ENCODE measurements around the gene BRD3.

DNA sequence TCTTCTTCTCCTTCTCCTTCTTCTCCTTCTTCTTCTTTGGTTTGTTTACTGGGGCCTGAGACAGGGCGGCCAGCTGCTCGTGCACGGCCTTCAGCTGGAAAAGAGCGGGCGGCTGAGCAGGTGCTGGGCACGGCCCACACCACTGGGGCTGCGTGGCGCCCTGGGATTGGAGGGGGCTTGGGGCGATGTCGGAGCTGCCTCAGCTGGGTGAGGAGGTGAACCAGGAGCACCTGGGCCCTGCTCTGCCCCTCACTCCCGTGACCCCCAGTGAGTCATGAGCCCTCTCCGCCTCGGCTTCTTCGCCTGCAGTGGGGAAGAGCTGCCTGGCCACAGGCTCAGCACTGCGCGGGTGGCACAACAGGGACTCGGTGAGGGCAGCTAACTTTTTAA, 27.7 kb downstream of the BRD3 start:
- TF ChIP-seq POLR2AphosphoS5 (IDR thresholded peaks at IDR 0.05; ENCODE audit: low read depth, low read length), result no peak
- TF ChIP-seq, protein P1, sequence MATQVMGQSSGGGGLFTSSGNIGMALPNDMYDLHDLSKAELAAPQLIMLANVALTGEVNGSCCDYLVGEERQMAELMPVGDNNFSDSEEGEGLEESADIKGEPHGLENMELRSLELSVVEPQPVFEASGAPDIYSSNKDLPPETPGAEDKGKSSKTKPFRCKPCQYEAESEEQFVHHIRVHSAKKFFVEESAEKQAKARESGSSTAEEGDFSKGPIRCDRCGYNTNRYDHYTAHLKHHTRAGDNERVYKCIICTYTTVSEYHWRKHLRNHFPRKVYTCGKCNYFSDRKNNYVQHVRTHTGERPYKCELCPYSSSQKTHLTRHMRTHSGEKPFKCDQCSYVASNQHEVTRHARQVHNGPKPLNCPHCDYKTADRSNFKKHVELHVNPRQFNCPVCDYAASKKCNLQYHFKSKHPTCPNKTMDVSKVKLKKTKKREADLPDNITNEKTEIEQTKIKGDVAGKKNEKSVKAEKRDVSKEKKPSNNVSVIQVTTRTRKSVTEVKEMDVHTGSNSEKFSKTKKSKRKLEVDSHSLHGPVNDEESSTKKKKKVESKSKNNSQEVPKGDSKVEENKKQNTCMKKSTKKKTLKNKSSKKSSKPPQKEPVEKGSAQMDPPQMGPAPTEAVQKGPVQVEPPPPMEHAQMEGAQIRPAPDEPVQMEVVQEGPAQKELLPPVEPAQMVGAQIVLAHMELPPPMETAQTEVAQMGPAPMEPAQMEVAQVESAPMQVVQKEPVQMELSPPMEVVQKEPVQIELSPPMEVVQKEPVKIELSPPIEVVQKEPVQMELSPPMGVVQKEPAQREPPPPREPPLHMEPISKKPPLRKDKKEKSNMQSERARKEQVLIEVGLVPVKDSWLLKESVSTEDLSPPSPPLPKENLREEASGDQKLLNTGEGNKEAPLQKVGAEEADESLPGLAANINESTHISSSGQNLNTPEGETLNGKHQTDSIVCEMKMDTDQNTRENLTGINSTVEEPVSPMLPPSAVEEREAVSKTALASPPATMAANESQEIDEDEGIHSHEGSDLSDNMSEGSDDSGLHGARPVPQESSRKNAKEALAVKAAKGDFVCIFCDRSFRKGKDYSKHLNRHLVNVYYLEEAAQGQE (IDR thresholded peaks at IDR 0.05; ENCODE audit: insufficient read depth in 1 of 2, low read depth in 2 of 2, low read length in 2 of 2), result no peak
- TF ChIP-seq SIN3A (IDR thresholded peaks at IDR 0.05; ENCODE audit: borderline replicate concordance, insufficient read depth, low read length), result no peak
- TF ChIP-seq TAF1 (IDR thresholded peaks at IDR 0.05; ENCODE audit: borderline replicate concordance, insufficient read depth, low read length), result no peak
- no peak for TF ChIP-seq FOXP2 (optimal IDR thresholded peaks at IDR 0.05; ENCODE audit: borderline replicate concordance, extremely low read depth, extremely low read length, insufficient read depth)

Data from PFSK-1 (cell line).